HEK293 (cell line): ENCODE data around the gene TM2D1.

Source experiments
- BCL11A ChIP-seq: fragments of 450-650 bp; formaldehyde crosslinking; IDR thresholded peaks from 2 replicates; pipeline ENCODE4 v1.5.1; 2016; ENCODE audit warnings: low read depth, missing biosample characterization, missing genetic modification characterization
- IKZF3 ChIP-seq: fragments of 450-650 bp; IDR thresholded peaks from 2 replicates; pipeline ENCODE4 v1.5.0; 2018; ENCODE audit warnings: missing biosample characterization, mild to moderate bottlenecking, missing genetic modification characterization, moderate library complexity
- KLF1 ChIP-seq: fragments of 450-650 bp; formaldehyde crosslinking; IDR thresholded peaks from 2 replicates; pipeline ENCODE4 v1.5.1; 2016; ENCODE audit warnings: missing biosample characterization, missing genetic modification characterization
- OVOL3 ChIP-seq: fragments of 450-650 bp; formaldehyde crosslinking; IDR thresholded peaks from 2 replicates; pipeline ENCODE4 v1.5.1; 2016; ENCODE audit warnings: missing biosample characterization, missing genetic modification characterization
- PRDM1 ChIP-seq: fragments of 450-650 bp; formaldehyde crosslinking; IDR thresholded peaks from 2 replicates; pipeline ENCODE4; 2016; ENCODE audit warnings: missing biosample characterization, missing genetic modification characterization
- SCRT1 ChIP-seq: fragments of 450-650 bp; formaldehyde crosslinking; IDR thresholded peaks from 2 replicates; pipeline ENCODE4 v1.5.1; 2016; ENCODE audit warnings: missing biosample characterization, missing genetic modification characterization, borderline replicate concordance
- ZBTB1 ChIP-seq: fragments of 450-650 bp; formaldehyde crosslinking; IDR thresholded peaks from 2 replicates; pipeline ENCODE4 v1.5.1; 2016; ENCODE audit warnings: missing biosample characterization, missing genetic modification characterization
- ZBTB17 ChIP-seq: fragments of 450-650 bp; formaldehyde crosslinking; IDR thresholded peaks from 2 replicates; pipeline ENCODE4 v1.5.1; 2016; ENCODE audit warnings: missing biosample characterization, missing genetic modification characterization
- ZFHX2 ChIP-seq: fragments of 450-650 bp; formaldehyde crosslinking; conservative IDR thresholded peaks from 2 replicates; pipeline ENCODE4 v1.5.1; 2016; ENCODE audit warnings: missing biosample characterization, missing genetic modification characterization
- ZNF10 ChIP-seq: fragments of 450-650 bp; formaldehyde crosslinking; IDR thresholded peaks from 2 replicates; pipeline ENCODE4 v1.5.1; 2017; ENCODE audit warnings: missing biosample characterization, missing genetic modification characterization
- ZNF114 ChIP-seq: fragments of 450-650 bp; formaldehyde crosslinking; IDR thresholded peaks from 2 replicates; pipeline ENCODE4 v1.5.0; 2017; ENCODE audit warnings: missing biosample characterization, missing genetic modification characterization
- ZNF138 ChIP-seq: fragments of 450-650 bp; formaldehyde crosslinking; IDR thresholded peaks from 2 replicates; pipeline ENCODE4 v1.5.1; 2016; ENCODE audit warnings: missing biosample characterization, missing genetic modification characterization, borderline replicate concordance
- ZNF146 ChIP-seq: fragments of 450-650 bp; formaldehyde crosslinking; IDR thresholded peaks from 2 replicates; pipeline ENCODE4 v1.5.1; 2016; ENCODE audit warnings: missing biosample characterization, missing genetic modification characterization
- ZNF2 ChIP-seq: fragments of 450-650 bp; formaldehyde crosslinking; IDR thresholded peaks from 2 replicates; pipeline ENCODE4 v1.5.1; 2016; ENCODE audit warnings: missing biosample characterization, missing genetic modification characterization
- ZNF223 ChIP-seq: fragments of 450-650 bp; formaldehyde crosslinking; IDR thresholded peaks from 2 replicates; pipeline ENCODE4 v1.5.1; 2016; ENCODE audit warnings: missing biosample characterization, missing genetic modification characterization
- ZNF23 ChIP-seq: fragments of 450-650 bp; formaldehyde crosslinking; IDR thresholded peaks from 2 replicates; pipeline ENCODE4 v1.5.1; 2016; ENCODE audit warnings: missing biosample characterization, missing genetic modification characterization, borderline replicate concordance
- ZNF266 ChIP-seq: fragments of 450-650 bp; formaldehyde crosslinking; IDR thresholded peaks from 2 replicates; pipeline ENCODE4 v1.5.1; 2016; ENCODE audit warnings: missing biosample characterization, missing genetic modification characterization, low read depth
- ZNF302 ChIP-seq: fragments of 450-650 bp; formaldehyde crosslinking; IDR thresholded peaks from 2 replicates; pipeline ENCODE4 v1.5.1; 2016; ENCODE audit warnings: missing biosample characterization, missing genetic modification characterization, low read depth
- ZNF335 ChIP-seq: fragments of 450-650 bp; formaldehyde crosslinking; conservative IDR thresholded peaks from 2 replicates; pipeline ENCODE4 v1.5.1; 2016; ENCODE audit warnings: missing biosample characterization, missing genetic modification characterization
- ZNF366 ChIP-seq: fragments of 450-650 bp; formaldehyde crosslinking; conservative IDR thresholded peaks from 2 replicates; pipeline ENCODE4 v1.5.1; 2016; ENCODE audit warnings: missing biosample characterization, missing genetic modification characterization
- ZNF394 ChIP-seq: fragments of 450-650 bp; formaldehyde crosslinking; IDR thresholded peaks from 2 replicates; pipeline ENCODE4 v1.5.1; 2016; ENCODE audit warnings: missing biosample characterization, missing genetic modification characterization, mild to moderate bottlenecking, moderate library complexity, borderline replicate concordance
- ZNF585B ChIP-seq: fragments of 450-650 bp; formaldehyde crosslinking; IDR thresholded peaks from 2 replicates; pipeline ENCODE4 v1.5.1; 2016; ENCODE audit warnings: missing biosample characterization, missing genetic modification characterization
- ZNF596 ChIP-seq: fragments of 450-650 bp; IDR thresholded peaks from 2 replicates; pipeline ENCODE4 v1.5.0; 2018; ENCODE audit warnings: missing biosample characterization, mild to moderate bottlenecking, missing genetic modification characterization, moderate library complexity
- ZNF610 ChIP-seq: fragments of 450-650 bp; formaldehyde crosslinking; IDR thresholded peaks from 2 replicates; pipeline ENCODE4 v1.5.1; 2016; ENCODE audit warnings: missing biosample characterization, missing genetic modification characterization, borderline replicate concordance
- ZNF658 ChIP-seq: fragments of 450-650 bp; formaldehyde crosslinking; IDR thresholded peaks from 2 replicates; pipeline ENCODE4; 2016; ENCODE audit warnings: missing biosample characterization, missing genetic modification characterization
- ZNF670 ChIP-seq: fragments of 450-650 bp; formaldehyde crosslinking; IDR thresholded peaks from 2 replicates; pipeline ENCODE4 v1.5.1; 2016; ENCODE audit warnings: missing biosample characterization, missing genetic modification characterization, low read depth
- ZNF701 ChIP-seq: fragments of 450-650 bp; formaldehyde crosslinking; IDR thresholded peaks from 2 replicates; pipeline ENCODE4 v1.5.1; 2016; ENCODE audit warnings: missing biosample characterization, missing genetic modification characterization
- ZNF768 ChIP-seq: fragments of 450-650 bp; formaldehyde crosslinking; IDR thresholded peaks from 2 replicates; pipeline ENCODE4 v1.5.1; 2018; ENCODE audit warnings: missing biosample characterization, mild to moderate bottlenecking, missing genetic modification characterization
- ZNF776 ChIP-seq: fragments of 450-650 bp; formaldehyde crosslinking; IDR thresholded peaks from 2 replicates; pipeline ENCODE4 v1.5.0; 2017; ENCODE audit warnings: missing biosample characterization, missing genetic modification characterization, borderline replicate concordance
- ZNF777 ChIP-seq: fragments of 450-650 bp; formaldehyde crosslinking; IDR thresholded peaks from 2 replicates; pipeline ENCODE4 v1.5.1; 2017; ENCODE audit warnings: missing biosample characterization, missing genetic modification characterization, borderline replicate concordance
- ZNF785 ChIP-seq: fragments of 450-650 bp; formaldehyde crosslinking; IDR thresholded peaks from 2 replicates; pipeline ENCODE4 v1.5.1; 2016; ENCODE audit warnings: missing biosample characterization, missing genetic modification characterization
- ZNF843 ChIP-seq: fragments of 450-650 bp; formaldehyde crosslinking; IDR thresholded peaks from 2 replicates; pipeline ENCODE4 v1.5.1; 2016; ENCODE audit warnings: missing biosample characterization, missing genetic modification characterization
- ZSCAN23 ChIP-seq: fragments of 450-650 bp; formaldehyde crosslinking; IDR thresholded peaks from 2 replicates; pipeline ENCODE4 v1.5.1; 2016; ENCODE audit warnings: missing biosample characterization, missing genetic modification characterization
- TF ChIP-seq, protein P1 (sequence below): fragments of 450-650 bp; formaldehyde crosslinking; IDR thresholded peaks from 2 replicates; pipeline ENCODE4 v1.5.1; 2016; ENCODE audit warnings: missing biosample characterization, missing genetic modification characterization, borderline replicate concordance
- TF ChIP-seq, protein P2 (sequence below): fragments of 450-650 bp; formaldehyde crosslinking; IDR thresholded peaks from 2 replicates; pipeline ENCODE4 v1.5.1; 2016; ENCODE audit warnings: missing biosample characterization, missing genetic modification characterization
- TF ChIP-seq, protein P3 (sequence below): fragments of 450-650 bp; IDR thresholded peaks from 2 replicates; pipeline ENCODE4 v1.5.1; 2018; ENCODE audit warnings: missing biosample characterization, mild to moderate bottlenecking, missing genetic modification characterization

Gene TM2D1

DNA sequence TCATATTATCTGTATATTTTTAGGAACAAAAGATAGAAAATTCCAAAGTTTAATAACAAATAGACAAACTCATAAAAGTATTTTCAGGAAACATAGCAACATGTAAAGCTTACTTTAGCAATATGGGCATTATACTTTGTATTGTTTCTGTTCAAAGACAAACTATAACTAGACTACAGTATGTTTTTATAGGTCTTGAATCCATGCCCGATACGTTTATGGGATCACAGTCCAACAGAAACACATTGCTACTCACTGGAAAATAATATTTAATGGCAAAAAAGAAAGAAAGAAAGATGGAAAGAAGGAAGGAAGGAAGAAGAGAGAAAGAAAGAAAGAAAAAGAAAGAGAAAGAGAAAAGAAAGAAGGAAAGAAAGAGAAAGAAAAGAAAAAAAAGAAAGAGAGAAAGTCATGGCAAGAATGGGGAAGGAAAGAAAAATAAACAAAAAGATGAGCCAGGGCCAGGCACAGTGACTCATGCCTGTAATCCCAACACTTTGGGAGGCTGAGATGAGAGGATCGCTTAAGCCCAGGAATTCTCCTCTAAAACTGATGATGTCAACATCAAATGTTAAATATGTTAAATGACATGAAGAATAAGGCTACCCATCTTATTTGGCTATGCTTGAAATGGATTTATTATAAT is 32.7 kb downstream of the TM2D1 start (continued):
- TF ChIP-seq ZNF394 (tag by site-specific recombination) (peak; percentile 73; the same call in 1 of the 2 replicates), ZNF2 (tag by site-specific recombination) (peak; percentile 99), ZFHX2 (tag by site-specific recombination) (no peak), ZNF146 (0 out of 2 replicates have a peak, but pooled peaks have one; percentile 7), ZNF266 (tag by site-specific recombination) (no peak), ZNF701 (tag by site-specific recombination) (peak; percentile 62; the same call in 1 of the 2 replicates), ZNF785 (tag by site-specific recombination) (no peak), OVOL3 (tag by site-specific recombination) (peak; percentile 69), ZNF768 (tag by site-specific recombination) (no peak), ZNF366 (tag by site-specific recombination) (peak; percentile 96), ZNF138 (tag by site-specific recombination) (no peak), ZNF777 (tag by site-specific recombination) (no peak), PRDM1 (tag by site-specific recombination) (peak; percentile 99), ZNF23 (tag by site-specific recombination) (no peak), ZBTB17 (peak; percentile 96), ZNF114 (no peak), ZNF335 (peak; percentile 85), IKZF3 (tag by site-specific recombination) (0 out of 2 replicates have a peak, but pooled peaks have one; percentile 18), ZNF658 (tag by site-specific recombination) (no peak), ZSCAN23 (peak; percentile 95), ZNF670 (tag by site-specific recombination) (no peak), ZNF843 (tag by site-specific recombination) (peak; percentile 86), ZNF610 (tag by site-specific recombination) (no peak), BCL11A (tag by site-specific recombination) (peak; percentile 98), ZNF10 (tag by site-specific recombination) (peak; percentile 52; the same call in 1 of the 2 replicates), SCRT1 (tag by site-specific recombination) (0 out of 2 replicates have a peak, but pooled peaks have one; percentile 34), ZNF302 (tag by site-specific recombination) (no peak), ZNF585B (no peak), ZBTB1 (tag by site-specific recombination) (no peak), ZNF596 (no peak), ZNF223 (tag by site-specific recombination) (no peak), KLF1 (tag by site-specific recombination) (no peak; the same call in 1 of the 2 replicates), ZNF776 (tag by site-specific recombination) (no peak)
- TF ChIP-seq, protein P1, sequence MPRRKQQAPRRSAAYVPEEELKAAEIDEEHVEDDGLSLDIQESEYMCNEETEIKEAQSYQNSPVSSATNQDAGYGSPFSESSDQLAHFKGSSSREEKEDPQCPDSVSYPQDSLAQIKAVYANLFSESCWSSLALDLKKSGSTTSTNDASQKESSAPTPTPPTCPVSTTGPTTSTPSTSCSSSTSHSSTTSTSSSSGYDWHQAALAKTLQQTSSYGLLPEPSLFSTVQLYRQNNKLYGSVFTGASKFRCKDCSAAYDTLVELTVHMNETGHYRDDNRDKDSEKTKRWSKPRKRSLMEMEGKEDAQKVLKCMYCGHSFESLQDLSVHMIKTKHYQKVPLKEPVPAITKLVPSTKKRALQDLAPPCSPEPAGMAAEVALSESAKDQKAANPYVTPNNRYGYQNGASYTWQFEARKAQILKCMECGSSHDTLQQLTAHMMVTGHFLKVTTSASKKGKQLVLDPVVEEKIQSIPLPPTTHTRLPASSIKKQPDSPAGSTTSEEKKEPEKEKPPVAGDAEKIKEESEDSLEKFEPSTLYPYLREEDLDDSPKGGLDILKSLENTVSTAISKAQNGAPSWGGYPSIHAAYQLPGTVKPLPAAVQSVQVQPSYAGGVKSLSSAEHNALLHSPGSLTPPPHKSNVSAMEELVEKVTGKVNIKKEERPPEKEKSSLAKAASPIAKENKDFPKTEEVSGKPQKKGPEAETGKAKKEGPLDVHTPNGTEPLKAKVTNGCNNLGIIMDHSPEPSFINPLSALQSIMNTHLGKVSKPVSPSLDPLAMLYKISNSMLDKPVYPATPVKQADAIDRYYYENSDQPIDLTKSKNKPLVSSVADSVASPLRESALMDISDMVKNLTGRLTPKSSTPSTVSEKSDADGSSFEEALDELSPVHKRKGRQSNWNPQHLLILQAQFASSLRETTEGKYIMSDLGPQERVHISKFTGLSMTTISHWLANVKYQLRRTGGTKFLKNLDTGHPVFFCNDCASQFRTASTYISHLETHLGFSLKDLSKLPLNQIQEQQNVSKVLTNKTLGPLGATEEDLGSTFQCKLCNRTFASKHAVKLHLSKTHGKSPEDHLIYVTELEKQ, result peak; percentile 69
- TF ChIP-seq, protein P2, sequence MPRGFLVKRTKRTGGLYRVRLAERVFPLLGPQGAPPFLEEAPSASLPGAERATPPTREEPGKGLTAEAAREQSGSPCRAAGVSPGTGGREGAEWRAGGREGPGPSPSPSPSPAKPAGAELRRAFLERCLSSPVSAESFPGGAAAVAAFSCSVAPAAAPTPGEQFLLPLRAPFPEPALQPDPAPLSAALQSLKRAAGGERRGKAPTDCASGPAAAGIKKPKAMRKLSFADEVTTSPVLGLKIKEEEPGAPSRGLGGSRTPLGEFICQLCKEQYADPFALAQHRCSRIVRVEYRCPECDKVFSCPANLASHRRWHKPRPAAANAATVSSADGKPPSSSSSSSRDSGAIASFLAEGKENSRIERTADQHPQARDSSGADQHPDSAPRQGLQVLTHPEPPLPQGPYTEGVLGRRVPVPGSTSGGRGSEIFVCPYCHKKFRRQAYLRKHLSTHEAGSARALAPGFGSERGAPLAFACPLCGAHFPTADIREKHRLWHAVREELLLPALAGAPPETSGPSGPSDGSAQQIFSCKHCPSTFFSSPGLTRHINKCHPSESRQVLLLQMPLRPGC (tag by site-specific recombination), result peak; percentile 95
- TF ChIP-seq, protein P3, sequence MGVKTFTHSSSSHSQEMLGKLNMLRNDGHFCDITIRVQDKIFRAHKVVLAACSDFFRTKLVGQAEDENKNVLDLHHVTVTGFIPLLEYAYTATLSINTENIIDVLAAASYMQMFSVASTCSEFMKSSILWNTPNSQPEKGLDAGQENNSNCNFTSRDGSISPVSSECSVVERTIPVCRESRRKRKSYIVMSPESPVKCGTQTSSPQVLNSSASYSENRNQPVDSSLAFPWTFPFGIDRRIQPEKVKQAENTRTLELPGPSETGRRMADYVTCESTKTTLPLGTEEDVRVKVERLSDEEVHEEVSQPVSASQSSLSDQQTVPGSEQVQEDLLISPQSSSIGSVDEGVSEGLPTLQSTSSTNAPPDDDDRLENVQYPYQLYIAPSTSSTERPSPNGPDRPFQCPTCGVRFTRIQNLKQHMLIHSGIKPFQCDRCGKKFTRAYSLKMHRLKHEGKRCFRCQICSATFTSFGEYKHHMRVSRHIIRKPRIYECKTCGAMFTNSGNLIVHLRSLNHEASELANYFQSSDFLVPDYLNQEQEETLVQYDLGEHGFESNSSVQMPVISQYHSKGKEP, result no peak
